MG63 (cell line): Measurements from ENCODE around the gene PTPA. TPM values are rescaled to one million over a fixed set of nuclear protein-coding genes. Genes with fewer than 3 reads are reported as not detected.
A peak's percentile ranks its signal among the peaks of the same experiment; 100 is the strongest.
"Not testable (repeated sequence)": the region's sequence is repeated elsewhere in the genome, so short reads cannot be mapped to it uniquely, and the experiment has no call there.

Experiments used
- DNase-seq: peaks from one replicate; pipeline ENCODE4 v3.0.0-alpha.2; 2020
- H3K27me3 ChIP-seq: fragments of 250-450 bp; sonication (Bioruptor Pico); 2 replicates; pipeline ENCODE4 v1.5.1; 2020; ENCODE audit warnings: mild to moderate bottlenecking, moderate library complexity
- H3K36me3 ChIP-seq: fragments of 250-450 bp; sonication (Bioruptor Pico); 2 replicates; pipeline ENCODE4 v1.5.1; 2020; ENCODE audit warnings: mild to moderate bottlenecking, moderate library complexity
- H3K4me3 ChIP-seq: fragments of 250-450 bp; sonication (Bioruptor Pico); 2 replicates; pipeline ENCODE4 v1.5.1; 2020; ENCODE audit warnings: mild to moderate bottlenecking, moderate library complexity
- H3K9me3 ChIP-seq: fragments of 250-450 bp; sonication (Bioruptor Pico); 2 replicates; pipeline ENCODE4 v1.5.1; 2020; ENCODE audit warnings: mild to moderate bottlenecking, moderate library complexity
- total RNA-seq: library from RNA; depleted of rRNA; stranded (reverse); fragments of >200 nt; shearing (Covaris generic); gene quantifications from 2 replicates; pipeline ENCODE4 v1.2.3, GENCODE V29; 2014; ENCODE audit warnings: low replicate concordance

Gene PTPA
- total RNA-seq, 1 experiment from 2014 or later = 127 TPM

GRCh38 chr9:129154866-129155477 is 43.8 kb downstream of the PTPA start:
- Histone ChIP-seq H3K4me3 (no peak overlapping the region), H3K27me3 (no peaks in the 10 kb centered on the region), H3K9me3 (no peaks in the 10 kb centered on the region), H3K36me3 (no peaks in the 10 kb centered on the region; the same call in 1 of the 2 replicates)
- DNase-seq = no peak

GRCh38 chr9:129156163-129156562 is 44.9 kb downstream of the PTPA start:
- Histone ChIP-seq H3K4me3 (no peak overlapping the region), H3K9me3 (no peaks in the 10 kb centered on the region), H3K27me3 (no peaks in the 10 kb centered on the region), H3K36me3 (no peaks in the 10 kb centered on the region)
- DNase-seq = no peak

GRCh38 chr9:129160712-129161533 is 49.7 kb downstream of the PTPA start:
- DNase-seq = no peak

GRCh38 chr9:129161534-129161837 is 50.3 kb downstream of the PTPA start:
- no peak overlapping the region for H3K4me3 ChIP-seq
- no peaks in the 10 kb centered on the region for H3K9me3 ChIP-seq
- DNase-seq = no peak
- no peaks in the 10 kb centered on the region for H3K36me3 ChIP-seq
- no peaks in the 10 kb centered on the region for H3K27me3 ChIP-seq

More at GRCh38 chr9:129160712-129161533, 49.7 kb downstream of the PTPA start:
- no peaks in the 10 kb centered on the region for H3K27me3 ChIP-seq
- H3K36me3 ChIP-seq = no peaks in the 10 kb centered on the region
- no peak overlapping the region for H3K4me3 ChIP-seq
- H3K9me3 ChIP-seq = no peaks in the 10 kb centered on the region

- DNase-seq = no peak
- Histone ChIP-seq H3K4me3 (no peak overlapping the region), H3K36me3 (no peaks in the 10 kb centered on the region), H3K9me3 (no peaks in the 10 kb centered on the region), H3K27me3 (no peaks in the 10 kb centered on the region)
Observed at GRCh38 chr9:129162497-129163197, 51.4 kb downstream of the PTPA start.

GRCh38 chr9:129163198-129163670 is 52.0 kb downstream of the PTPA start:
- H3K27me3 ChIP-seq, DNase-seq, H3K9me3 ChIP-seq, H3K36me3 ChIP-seq, H3K4me3 ChIP-seq: not testable (repeated sequence)

GRCh38 chr9:129163753-129164152 is 52.5 kb downstream of the PTPA start:
- Histone ChIP-seq H3K36me3 (no peaks in the 10 kb centered on the region), H3K27me3 (no peaks in the 10 kb centered on the region), H3K4me3 (no peak overlapping the region), H3K9me3 (no peaks in the 10 kb centered on the region)
- DNase-seq = no peak

GRCh38 chr9:129164246-129164930 is 53.2 kb downstream of the PTPA start:
- peak; percentile 59 for DNase-seq
- Histone ChIP-seq H3K4me3 (no peak overlapping the region), H3K36me3 (no peaks in the 10 kb centered on the region), H3K9me3 (no peaks in the 10 kb centered on the region), H3K27me3 (no peaks in the 10 kb centered on the region)

- DNase-seq = no peak
- no peak overlapping the region for H3K4me3 ChIP-seq
- no peaks in the 10 kb centered on the region for H3K9me3 ChIP-seq
- no peaks in the 10 kb centered on the region for H3K27me3 ChIP-seq
- no peaks in the 10 kb centered on the region for H3K36me3 ChIP-seq
Observed at GRCh38 chr9:129165198-129165597, 54.0 kb downstream of the PTPA start.

- Histone ChIP-seq H3K9me3 (no peaks in the 10 kb centered on the region), H3K36me3 (no peaks in the 10 kb centered on the region), H3K27me3 (no peaks in the 10 kb centered on the region), H3K4me3 (peak overlapping the region; percentile 23)
- peak; percentile 82 for DNase-seq
Observed at GRCh38 chr9:129166623-129167557, 55.7 kb downstream of the PTPA start.

GRCh38 chr9:129170229-129170628 is 59.0 kb downstream of the PTPA start:
- DNase-seq = no peak

GRCh38 chr9:129171993-129172751 is 61.0 kb downstream of the PTPA start:
- H3K27me3 ChIP-seq = no peaks in the 10 kb centered on the region
- H3K9me3 ChIP-seq = no peaks in the 10 kb centered on the region
- H3K4me3 ChIP-seq = no peak overlapping the region
- DNase-seq = no peak
- H3K36me3 ChIP-seq = no peaks in the 10 kb centered on the region

More at GRCh38 chr9:129170229-129170628, 59.0 kb downstream of the PTPA start:
- no peak overlapping the region for H3K4me3 ChIP-seq
- H3K9me3 ChIP-seq = no peaks in the 10 kb centered on the region
- no peaks in the 10 kb centered on the region for H3K27me3 ChIP-seq
- no peaks in the 10 kb centered on the region for H3K36me3 ChIP-seq

GRCh38 chr9:129172816-129173215 is 61.6 kb downstream of the PTPA start:
- DNase-seq = no peak
- no peaks in the 10 kb centered on the region for H3K36me3 ChIP-seq
- H3K9me3 ChIP-seq = no peaks in the 10 kb centered on the region
- no peak overlapping the region for H3K4me3 ChIP-seq
- H3K27me3 ChIP-seq = no peaks in the 10 kb centered on the region

- Histone ChIP-seq H3K36me3 (no peaks in the 10 kb centered on the region), H3K9me3 (no peaks in the 10 kb centered on the region), H3K27me3 (no peaks in the 10 kb centered on the region), H3K4me3 (peak overlapping the region; percentile 69)
- no peak for DNase-seq
Observed at GRCh38 chr9:129173296-129174101, 62.3 kb downstream of the PTPA start.
